Natural killer cell (primary cell): ENCODE measurements around the gene PLB1. TPM values are rescaled to one million over a fixed set of nuclear protein-coding genes. Genes with fewer than 3 reads are reported as not detected.

ENCODE experiments used
- ATAC-seq, 3 donors: fragments of 150-1000 bp in 2 of 3; fragments of 200-7000 bp in 1 of 3; cut with Tn5 transposase; 1 replicate in 1 of 3; 2 replicates in 2 of 3; pipeline ENCODE4 v1.10.0; 2021; ENCODE audit warnings: mild to moderate bottlenecking in 2 of 3, moderate library complexity in 2 of 3
- DNase-seq, 2 donors: peaks; one replicate each; pipeline versions ENCODE4 v3.0.0 to v3.0.0-alpha.2; 2013 to 2021; ENCODE audit warnings: mixed read lengths in 1 of 2
- H3K27ac ChIP-seq: one replicate; pipeline ENCODE4 v1.5.1; 2013; ENCODE audit warnings: mild to moderate bottlenecking, low read length
- H3K27me3 ChIP-seq: one replicate; pipeline ENCODE4 v1.6.1; 2013; ENCODE audit warnings: low read length; ENCODE audit not compliant: control insufficient read depth, insufficient read depth
- H3K36me3 ChIP-seq: one replicate; pipeline ENCODE4 v1.6.1; 2013; ENCODE audit warnings: low read length; ENCODE audit not compliant: control insufficient read depth, insufficient read depth
- H3K4me1 ChIP-seq: one replicate; pipeline ENCODE4 v1.6.1; 2013; ENCODE audit warnings: low read length; ENCODE audit not compliant: control insufficient read depth, insufficient read depth
- H3K4me3 ChIP-seq: one replicate; pipeline ENCODE4 v1.5.1; 2013; ENCODE audit warnings: low read length
- H3K9me3 ChIP-seq: one replicate; pipeline ENCODE4 v1.6.1; 2013; ENCODE audit warnings: low read length; ENCODE audit not compliant: control insufficient read depth, insufficient read depth
- H3K27ac Mint-ChIP-seq, 2 donors: one replicate each; pipeline ENCODE4 v1.8.0; 2022; ENCODE audit warnings: mild to moderate bottlenecking in 2 of 2, mixed read lengths in 2 of 2, moderate library complexity in 1 of 2
- H3K27me3 Mint-ChIP-seq, 2 donors: one replicate each; pipeline ENCODE4 v1.8.0; 2022; ENCODE audit warnings: low read depth in 2 of 2, mixed read lengths in 2 of 2
- H3K36me3 Mint-ChIP-seq: one replicate; pipeline ENCODE4 v1.8.0; 2022; ENCODE audit warnings: mixed read lengths
- H3K4me1 Mint-ChIP-seq, 2 donors: one replicate each; pipeline ENCODE4 v1.8.0; 2022; ENCODE audit warnings: mixed read lengths in 2 of 2
- H3K4me3 Mint-ChIP-seq: one replicate; pipeline ENCODE4 v1.8.0; 2022; ENCODE audit warnings: mild to moderate bottlenecking, moderate library complexity, mixed read lengths
- H3K9me3 Mint-ChIP-seq, 2 donors: one replicate each; pipeline ENCODE4 v1.8.0; 2022; ENCODE audit warnings: mixed read lengths in 2 of 2
- CTCF ChIP-seq: fragments of 200-600 bp; IDR thresholded peaks from one replicate; pipeline ENCODE4 v1.8.0; 2022; ENCODE audit warnings: antibody characterized with exemption
- WGBS: methylation state at CpG from one replicate; pipeline ENCODE4 v1.1.7; 2013; ENCODE audit warnings: missing lambda C conversion rate; ENCODE audit not compliant: insufficient coverage; 5-methylcytosine and 5-hydroxymethylcytosine counted together
- intact Hi-C: fragments of 100-400 bp; cut with micrococcal nuclease; formaldehyde crosslinking; loops from one replicate; pipeline ENCODE4 v1.14.2; 2022
- total RNA-seq, 4 donors: library from RNA; stranded (reverse); fragments of 120-200 nt in 1 of 4; gene quantifications; one replicate each; pipeline versions ENCODE4 v1.2.3 to v1.2.4, GENCODE V29; 2013 to 2022

PLB1 gene
- total RNA-seq, 3 donors from 2014 or later (not counting 1 experiment from before 2014, with no cell fraction given) = 1.7 to 2.6 (median 1.9) TPM

- H3K4me1 Mint-ChIP-seq = no peaks in the 10 kb centered on the region
- no peaks in the 10 kb centered on the region for H3K36me3 ChIP-seq
- no peak overlapping the region for H3K27ac ChIP-seq
- TF ChIP-seq CTCF = no peak
- H3K27me3 Mint-ChIP-seq = peaks cover 0 to 3% of the 10 kb centered on the region in 2 donors
- 86% methylated on average over 4 of the region's 4 CpGs for WGBS
- H3K27me3 ChIP-seq = no peaks in the 10 kb centered on the region
- H3K9me3 ChIP-seq = no peaks in the 10 kb centered on the region
- H3K4me3 ChIP-seq = no peak overlapping the region
- no peaks in the 10 kb centered on the region for H3K4me1 ChIP-seq
- no peaks in the 10 kb centered on the region for H3K9me3 Mint-ChIP-seq
- no peak overlapping the region for H3K4me3 Mint-ChIP-seq
- no peak for DNase-seq
- no peaks in the 10 kb centered on the region for H3K36me3 Mint-ChIP-seq
- H3K27ac Mint-ChIP-seq = no peak overlapping the region
- intact Hi-C loops = no loop called here
- no peak for ATAC-seq
These were observed 14.0 kb upstream of the PLB1 start for GRCh38 chr2:28481905-28482304.

- H3K27ac Mint-ChIP-seq = no peak overlapping the region
- H3K27me3 Mint-ChIP-seq = peaks cover 0 to 3% of the 10 kb centered on the region in 2 donors
- no peak overlapping the region for H3K4me3 ChIP-seq
- no peaks in the 10 kb centered on the region for H3K4me1 Mint-ChIP-seq
- H3K36me3 ChIP-seq = no peaks in the 10 kb centered on the region
- 69% methylated on average over 3 of the region's 3 CpGs for WGBS
- H3K4me1 ChIP-seq = no peaks in the 10 kb centered on the region
- H3K36me3 Mint-ChIP-seq = no peaks in the 10 kb centered on the region
- TF ChIP-seq CTCF = no peak
- ATAC-seq = no peak
- DNase-seq = no peak
- intact Hi-C loops = no loop called here
- H3K27me3 ChIP-seq = no peaks in the 10 kb centered on the region
- no peaks in the 10 kb centered on the region for H3K9me3 Mint-ChIP-seq
- no peak overlapping the region for H3K4me3 Mint-ChIP-seq
- H3K27ac ChIP-seq = no peak overlapping the region
- H3K9me3 ChIP-seq = no peaks in the 10 kb centered on the region
These were observed 11.0 kb upstream of the PLB1 start for GRCh38 chr2:28484835-28485234.

DNA sequence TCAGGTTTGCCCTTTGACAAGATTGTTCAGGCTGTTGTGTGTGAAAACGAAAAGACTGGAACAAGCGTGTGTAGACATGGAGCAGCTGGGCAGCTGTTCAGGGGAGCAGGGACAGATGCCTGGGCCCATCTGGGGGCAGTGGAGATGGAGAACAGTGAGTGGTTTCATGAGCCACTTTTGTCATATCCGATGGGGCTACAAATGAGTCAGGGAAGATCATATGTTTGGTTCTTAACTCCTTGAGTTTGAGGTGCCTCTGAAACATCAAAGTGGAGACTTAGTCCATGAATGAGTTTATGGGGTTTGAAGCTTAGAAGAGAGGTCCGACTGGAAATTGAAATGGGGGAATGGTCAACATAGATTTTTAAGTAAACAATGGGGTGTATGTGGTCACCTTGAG, 9.3 kb upstream of the PLB1 start:
- DNase-seq (no peak), ATAC-seq (no peak)
- Mint-ChIP-seq H3K27me3 (peaks cover 0 to 3% of the 10 kb centered on the region in 2 donors), H3K36me3 (no peaks in the 10 kb centered on the region), H3K27ac (no peak overlapping the region), H3K4me3 (no peak overlapping the region), H3K9me3 (no peaks in the 10 kb centered on the region), H3K4me1 (no peaks in the 10 kb centered on the region)
- no peaks in the 10 kb centered on the region for H3K4me1 ChIP-seq
- H3K4me3 ChIP-seq = no peak overlapping the region
- intact Hi-C loops = no loop called here
- no peak overlapping the region for H3K27ac ChIP-seq
- WGBS = 92% methylated on average over 4 of the region's 4 CpGs
- no peak for TF ChIP-seq CTCF
- no peaks in the 10 kb centered on the region for H3K9me3 ChIP-seq
- no peaks in the 10 kb centered on the region for H3K36me3 ChIP-seq
- H3K27me3 ChIP-seq = no peaks in the 10 kb centered on the region

DNA sequence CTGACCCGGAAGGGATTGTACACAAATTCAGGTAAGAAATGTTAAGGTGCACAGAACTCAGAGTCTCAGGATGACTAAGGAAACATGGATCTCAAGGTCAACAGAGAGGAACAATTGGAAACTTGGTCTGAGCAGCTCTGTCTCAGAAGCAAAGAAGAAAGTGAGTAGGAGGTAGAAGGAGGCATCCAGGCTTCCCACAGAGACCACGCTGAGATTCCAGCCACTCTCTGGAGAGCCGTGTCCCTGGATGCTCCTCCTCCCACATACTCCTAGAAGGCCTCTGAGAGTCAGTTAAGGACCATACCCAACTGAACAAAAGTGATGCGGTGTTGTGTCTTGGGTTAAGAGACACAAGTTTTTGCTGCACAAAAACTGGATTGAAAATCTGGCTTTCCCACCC, 8.6 kb upstream of the PLB1 start:
- Histone ChIP-seq H3K9me3 (no peaks in the 10 kb centered on the region), H3K4me3 (no peak overlapping the region), H3K27me3 (no peaks in the 10 kb centered on the region), H3K4me1 (no peaks in the 10 kb centered on the region), H3K27ac (no peak overlapping the region), H3K36me3 (no peaks in the 10 kb centered on the region)
- Mint-ChIP-seq H3K36me3 (no peaks in the 10 kb centered on the region), H3K4me1 (no peaks in the 10 kb centered on the region), H3K27ac (no peak overlapping the region), H3K27me3 (peaks cover 0 to 3% of the 10 kb centered on the region in 2 donors), H3K4me3 (no peak overlapping the region), H3K9me3 (no peaks in the 10 kb centered on the region)
- ATAC-seq (no peak), DNase-seq (no peak)
- 99% methylated on average over 2 of the region's 4 CpGs for WGBS
- no peak for TF ChIP-seq CTCF
- intact Hi-C loops = no loop called here
